ENCODE measurements around the gene HOXB5.

The HOXB5 gene

DNA sequence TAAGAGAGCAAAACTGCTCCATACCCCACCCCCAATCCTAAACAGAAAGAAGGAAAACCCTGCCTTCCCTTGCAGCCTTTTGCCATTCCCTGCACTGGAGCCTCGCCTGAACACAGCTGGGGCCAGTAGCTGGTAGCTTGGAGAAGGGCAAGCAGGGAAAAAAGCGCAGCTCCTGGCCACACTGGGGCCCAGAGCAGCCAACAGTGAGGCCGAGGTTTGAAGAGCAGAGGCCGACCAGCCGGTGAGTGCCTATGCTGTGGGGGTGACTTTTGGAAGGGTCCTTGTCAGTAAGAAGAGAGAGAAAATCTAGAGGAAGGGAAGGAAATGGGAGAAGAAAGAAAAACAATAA is 35.8 kb upstream of the HOXB5 start:
- no peak for DNase-seq

DNA sequence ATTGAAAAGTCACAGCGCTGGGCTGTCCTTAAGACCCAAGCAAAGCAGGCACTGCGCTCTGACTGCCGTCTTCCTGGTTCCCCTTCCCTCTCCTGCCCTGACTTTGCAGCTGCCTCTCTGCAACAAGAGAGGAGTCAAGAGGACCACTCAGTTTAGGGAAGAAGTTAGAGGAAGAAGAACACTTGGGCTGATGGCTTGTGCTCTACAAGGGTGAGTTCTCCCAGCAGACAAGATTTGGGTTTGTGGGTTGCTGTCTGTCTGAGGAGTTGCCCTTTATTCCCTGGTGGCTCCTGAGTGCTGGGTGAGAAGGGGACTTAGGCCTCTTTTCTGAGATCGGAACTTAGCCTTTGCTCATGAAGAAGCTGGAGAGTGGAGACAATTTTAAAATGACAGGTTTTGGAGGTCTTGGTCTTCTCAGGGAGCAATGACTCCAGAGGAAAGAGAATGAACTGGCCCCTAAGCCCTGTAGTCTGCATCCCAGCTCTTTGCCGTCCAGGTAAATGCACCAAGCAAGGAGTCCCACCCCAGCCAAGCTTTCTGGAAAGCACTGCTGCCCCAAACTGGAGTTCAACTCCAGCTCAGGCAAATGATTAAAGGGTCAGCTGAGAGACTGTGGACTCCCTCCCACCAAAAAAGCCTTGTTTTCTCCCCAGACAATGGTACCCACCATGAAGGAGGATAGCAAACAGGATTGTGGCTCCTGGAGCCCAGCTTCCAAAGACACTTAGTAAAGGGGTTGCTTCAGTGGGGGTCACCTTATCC is 35.3 kb upstream of the HOXB5 start:
- DNase-seq = no peak

DNA sequence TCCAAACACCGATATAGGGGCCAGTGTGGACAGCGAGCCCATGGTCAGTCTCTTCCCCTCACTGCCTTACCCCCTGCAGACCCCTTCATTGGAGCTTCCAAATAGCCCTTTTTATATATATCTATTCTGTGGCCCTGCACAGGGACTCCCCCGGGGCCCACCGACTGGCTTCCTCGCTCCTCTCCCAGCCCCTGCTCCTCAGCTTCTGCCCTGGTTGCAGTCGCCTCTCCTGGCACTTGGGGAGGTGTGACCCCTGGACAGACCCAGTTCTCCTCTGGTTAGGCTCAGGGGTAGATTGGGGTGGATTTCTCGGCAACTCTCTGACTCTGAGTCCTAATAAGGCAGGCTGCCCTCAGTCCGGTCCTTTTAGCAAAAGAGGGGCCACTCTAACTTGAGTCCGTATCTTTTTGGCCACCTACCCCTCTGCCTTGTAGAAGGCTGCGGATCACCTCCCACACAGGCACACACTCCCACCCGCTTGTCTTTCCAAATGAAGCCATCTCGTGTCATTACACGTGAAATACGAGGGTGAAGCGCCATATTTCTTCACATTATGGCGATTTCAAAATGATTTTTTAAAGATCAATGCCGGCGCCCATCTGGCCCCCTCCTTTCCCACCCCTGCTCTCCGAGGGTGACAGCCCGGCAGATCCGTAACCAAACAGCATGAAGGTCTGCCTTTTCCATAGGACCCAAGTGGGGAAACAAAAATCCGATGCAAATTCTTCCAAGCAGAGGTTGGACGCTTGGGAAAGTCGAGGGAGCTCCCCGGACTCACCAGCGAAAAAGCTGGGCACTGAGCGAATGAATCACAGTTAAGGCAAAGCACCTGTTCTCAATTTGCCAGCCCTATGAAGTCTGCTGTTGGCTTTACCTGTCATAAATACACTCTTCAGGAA is 34.3 kb upstream of the HOXB5 start:
- no peak for DNase-seq

DNA sequence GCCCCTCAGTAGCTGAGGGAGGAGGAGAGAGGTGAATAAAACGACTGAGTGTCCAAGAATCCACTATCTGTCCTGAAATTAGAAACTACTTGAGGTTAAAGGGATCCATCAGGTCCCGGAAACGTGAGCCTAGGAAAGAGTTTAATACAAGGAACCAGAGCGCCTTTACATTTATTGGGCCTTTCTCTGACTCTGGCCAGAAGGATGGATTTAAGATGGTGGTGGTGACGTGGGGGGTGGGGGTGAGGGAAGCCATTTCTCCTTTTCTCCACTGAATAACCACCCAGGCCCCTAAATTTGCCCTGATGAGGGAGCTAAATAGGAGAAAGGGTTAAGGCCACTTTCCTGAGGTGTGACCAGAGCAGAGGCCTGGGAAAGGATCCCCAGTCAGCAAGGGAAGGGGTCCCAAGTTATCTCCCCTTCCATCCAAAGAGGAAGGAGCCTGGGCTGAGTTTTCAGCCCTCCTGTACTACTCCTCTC is 33.6 kb upstream of the HOXB5 start:
- no peak for DNase-seq

DNA sequence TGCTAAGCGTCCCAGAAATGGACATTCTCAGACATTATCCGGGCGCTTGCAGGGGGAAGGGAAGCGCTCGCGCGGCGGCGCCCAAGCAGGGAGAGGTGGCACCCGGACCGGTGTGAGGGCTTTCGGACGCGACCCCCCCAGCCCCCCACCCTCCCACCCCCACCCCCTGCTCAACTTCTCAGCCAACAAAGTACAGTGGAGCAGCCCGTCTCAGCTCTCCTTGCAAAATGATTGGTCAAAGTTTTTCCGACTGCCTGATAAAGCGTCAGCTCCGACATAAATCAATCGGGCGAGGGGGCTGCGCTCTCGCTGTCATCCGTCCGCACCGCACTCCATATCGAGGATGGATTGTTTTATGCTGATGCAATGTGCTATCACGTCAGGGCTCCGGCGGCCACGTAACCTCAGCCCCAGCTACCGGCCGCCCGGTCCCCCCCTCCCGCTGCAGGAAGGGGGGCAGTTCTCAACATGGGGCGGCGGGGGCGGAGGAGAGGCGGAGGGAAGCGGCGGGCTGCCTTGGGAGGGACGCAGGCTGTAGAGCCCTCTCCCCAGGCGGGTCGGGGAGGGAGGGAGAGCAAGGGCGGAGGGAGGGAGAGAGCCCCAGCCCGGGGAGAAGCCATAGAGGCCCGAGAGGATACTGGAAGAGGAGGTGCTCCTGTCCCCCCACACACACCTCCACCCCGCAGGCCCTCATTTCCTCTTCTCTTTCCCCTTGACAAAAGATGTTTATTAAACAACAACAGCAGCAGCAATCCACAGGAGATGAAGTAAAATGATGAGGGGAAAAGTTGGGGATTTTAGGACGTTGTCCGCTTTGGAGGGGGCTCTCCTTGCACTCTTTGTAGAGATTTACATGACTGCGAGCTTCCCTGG is 32.9 kb upstream of the HOXB5 start, which contains the start of gene HOXB9:
HOXB9 (minus strand) TSS at position 114 of the 873 bp plus-strand sequence; CDS start at position 25, 89 bp downstream.
- no peak for DNase-seq

DNA sequence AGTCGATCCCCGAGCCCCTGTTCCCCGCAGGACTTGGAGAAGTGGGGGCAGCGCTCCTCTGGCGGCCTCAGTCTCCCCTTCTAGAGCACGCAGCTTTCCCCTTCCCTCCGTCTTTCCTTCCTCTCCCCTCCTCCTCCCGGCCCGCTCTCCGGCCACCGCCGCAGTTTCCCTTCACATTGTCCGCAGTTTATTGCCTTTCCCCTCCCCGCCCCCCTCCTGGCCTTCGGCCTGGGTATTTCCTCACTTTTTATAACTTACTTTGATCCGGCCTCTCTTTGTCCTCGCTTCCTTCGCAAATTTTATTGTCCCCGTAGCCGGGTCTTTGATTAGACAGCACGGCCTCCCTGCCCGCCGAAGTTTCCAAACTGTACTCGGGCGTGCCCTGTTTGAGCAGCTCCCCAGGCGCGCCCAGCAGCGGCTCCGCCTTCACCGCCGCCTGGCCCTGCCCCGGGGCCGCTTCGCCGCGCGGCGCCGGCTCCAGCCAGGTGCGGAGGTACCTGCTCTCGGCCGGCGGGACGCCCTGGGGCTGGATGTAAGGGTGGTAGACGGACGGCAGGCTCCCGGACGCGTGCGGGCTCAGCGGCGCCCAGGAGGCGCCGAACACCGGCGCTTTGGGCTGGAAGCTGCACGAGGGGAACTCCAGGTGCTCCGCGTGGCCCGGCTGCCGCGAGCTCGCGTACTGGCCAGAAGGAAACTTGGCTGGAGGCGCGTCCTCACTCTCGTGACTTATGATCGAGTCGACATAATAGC is 32.1 kb upstream of the HOXB5 start:
- DNase-seq = no peak

DNA sequence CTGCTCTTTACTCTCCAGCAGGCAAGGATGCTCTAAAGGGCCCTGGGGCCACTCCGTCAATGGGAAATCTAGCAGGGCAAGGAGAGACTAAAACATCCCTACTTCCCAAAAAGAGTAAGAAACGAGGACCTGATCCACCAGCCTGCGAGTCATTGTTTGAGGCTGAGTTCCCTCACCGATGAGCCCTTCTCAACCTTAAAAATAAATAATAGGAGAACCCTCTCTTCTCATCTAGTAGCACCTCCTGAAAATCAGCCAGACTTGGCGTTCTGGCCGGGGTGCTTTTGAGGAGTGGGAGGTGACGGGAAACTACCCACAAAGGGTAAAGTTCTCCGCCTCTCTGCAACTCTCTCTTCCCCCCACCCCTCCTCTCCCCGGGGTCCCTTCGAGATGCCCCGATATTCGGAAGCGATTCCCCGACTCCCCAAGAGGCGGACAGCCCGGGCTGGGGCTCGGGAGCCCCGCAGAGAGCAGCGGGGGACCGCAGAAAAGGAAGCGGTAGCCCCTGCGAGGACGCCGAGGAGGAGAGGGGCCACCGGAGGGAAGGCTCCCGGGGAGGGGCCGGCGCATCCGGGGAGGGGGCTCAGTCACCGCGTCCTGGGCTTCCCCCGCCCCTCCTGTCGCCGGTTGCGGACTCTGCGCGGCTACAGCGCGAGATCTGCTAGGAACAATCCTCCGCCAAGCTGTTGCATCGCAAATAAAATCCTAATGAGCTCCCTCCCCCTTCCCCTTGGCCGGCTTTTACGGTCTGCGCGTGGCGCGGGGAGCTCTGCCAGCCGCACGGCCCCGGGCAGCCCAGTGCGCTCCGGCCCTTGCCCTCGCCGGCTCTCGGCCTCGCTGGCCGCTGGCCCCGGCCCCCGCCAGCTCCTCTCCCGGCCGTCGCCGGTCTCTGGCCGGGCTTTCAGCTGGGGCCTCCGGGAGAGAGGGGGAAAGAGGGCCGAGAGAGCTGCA is 31.2 kb upstream of the HOXB5 start:
- no peak for DNase-seq

DNA sequence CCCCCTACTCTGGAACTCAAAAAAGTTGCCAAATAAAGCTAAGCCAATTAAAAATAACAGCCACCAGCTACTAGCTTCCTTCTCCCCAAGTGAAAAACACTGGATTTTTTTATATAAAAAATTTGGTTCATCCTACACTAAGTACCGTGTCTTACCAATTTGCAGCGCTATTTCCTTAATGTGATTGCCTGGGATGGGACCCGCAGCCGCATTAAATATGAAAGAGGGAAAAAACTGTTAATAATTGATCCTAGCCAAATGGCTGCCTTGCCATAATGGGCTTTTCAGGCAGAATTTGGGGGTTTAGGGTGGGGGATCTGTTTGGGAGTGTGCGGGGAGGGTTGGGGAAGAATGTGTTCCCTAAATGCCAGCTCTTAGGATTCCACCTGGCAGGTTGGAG is 30.5 kb upstream of the HOXB5 start:
- no peak for DNase-seq

DNA sequence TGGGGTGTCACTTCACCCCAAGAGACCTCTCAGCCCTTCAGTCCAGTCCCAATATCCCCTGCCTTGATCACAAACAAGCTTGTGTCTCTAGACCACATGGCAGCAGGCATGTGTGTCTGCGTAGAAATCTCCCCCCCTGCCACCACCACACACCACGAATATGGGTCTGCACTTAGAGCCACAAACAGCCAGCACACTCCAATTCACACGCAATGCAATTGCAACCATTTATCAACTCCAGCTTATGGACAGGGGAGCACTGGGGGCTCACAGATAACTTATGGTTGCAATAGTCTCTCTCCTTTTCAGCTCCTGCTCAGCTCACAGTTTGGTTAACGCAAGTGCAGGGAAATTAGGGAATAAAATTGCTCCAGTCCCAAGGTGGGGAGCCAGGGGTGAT is 30.0 kb upstream of the HOXB5 start:
- DNase-seq = no peak

DNA sequence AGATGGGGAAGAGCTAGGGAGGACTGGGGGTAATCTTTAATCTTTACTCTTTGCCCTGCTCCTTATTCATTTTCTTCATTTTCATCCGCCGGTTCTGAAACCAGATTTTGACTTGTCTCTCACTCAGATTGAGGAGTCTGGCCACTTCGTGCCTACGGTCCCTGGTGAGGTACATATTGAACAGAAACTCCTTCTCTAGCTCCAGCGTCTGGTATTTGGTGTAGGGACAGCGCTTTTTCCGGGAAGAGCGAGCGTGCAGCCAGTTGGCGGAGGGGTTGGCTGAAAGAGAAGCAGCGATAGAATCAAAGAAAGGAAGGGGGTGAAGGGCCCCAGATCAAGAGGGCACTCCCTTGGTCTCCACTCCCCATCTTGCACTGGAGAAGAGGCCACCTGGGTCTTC is 29.3 kb upstream of the HOXB5 start:
- no peak for DNase-seq

DNA sequence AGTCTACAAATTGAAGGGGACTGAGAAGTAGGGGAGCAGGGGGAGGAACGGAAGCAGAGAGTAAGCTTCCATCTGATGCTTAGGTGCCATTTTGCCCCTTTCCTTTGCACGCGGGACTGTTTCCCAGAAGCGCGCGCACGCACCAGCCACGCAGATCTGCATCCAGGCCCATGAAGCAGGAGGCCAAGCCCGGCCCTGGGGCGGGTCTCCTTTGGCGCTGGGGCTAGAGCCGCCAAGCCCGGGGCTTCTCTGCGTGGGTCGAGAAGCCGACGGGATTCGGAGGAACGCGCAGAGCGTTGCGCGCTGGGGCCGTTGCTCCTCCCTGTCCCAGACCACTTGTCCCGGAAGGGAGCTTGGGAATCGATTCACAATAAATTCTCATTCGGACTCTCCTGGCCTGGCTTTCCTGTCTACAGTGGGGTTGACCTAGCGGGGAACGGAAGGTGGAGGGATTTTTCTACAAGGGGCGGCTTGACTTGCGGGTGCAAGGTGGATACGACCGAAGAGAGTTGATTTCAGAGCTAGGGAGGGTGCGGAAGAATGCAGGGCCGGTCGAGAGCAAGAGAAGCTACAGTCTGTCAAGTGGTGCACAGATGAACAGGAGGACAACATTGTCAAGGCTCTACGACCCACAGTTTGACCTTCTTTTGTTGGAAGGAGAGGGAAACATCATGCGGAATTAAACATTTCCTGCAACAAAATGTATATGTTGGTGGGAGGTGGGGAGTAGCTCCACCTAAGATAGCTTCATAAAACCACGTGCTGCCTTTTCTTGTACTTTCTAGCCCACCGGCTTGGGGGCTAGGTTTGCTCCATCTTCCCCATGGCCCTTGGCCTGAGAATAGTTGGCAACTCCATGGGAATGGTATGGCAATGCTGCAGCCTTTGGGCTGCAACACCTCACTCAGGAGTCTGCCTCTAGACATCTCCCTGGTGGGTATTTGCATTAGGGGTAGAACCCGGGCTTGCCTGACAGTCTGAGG is 28.1 kb upstream of the HOXB5 start:
- no peak for DNase-seq

DNA sequence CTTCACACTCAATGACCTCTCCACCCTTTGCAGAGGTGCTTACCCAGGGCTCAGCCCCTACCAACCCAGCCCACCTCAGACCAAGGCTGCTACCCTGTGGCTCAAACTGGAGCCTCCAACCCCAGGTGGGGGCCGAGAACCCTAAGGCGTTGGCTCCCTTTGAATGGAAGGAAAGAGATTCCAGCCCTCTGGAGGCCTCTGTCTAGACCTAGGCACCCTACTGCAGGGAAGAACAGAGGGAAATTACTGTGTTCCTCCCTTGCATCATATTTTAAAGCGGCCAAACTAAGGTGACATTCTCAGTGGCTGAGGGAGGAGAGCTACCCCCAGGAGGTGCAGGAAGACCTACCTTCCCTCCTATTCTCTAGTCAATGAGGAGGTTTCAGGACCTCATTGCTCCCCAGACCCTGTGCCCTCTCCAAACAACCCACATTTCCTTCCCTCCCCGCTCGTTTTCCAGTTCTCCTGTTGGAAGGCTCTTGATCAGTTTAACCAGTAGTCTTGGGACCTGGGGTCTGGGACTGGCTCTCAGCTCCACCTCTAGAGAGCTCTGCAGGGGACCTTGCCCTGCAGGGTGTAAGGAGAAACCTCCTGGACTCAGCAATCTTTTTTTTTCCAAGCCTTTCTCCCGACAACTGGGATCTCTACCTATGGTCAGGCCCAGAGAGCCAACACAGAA is 27.0 kb upstream of the HOXB5 start:
- no peak for DNase-seq

DNA sequence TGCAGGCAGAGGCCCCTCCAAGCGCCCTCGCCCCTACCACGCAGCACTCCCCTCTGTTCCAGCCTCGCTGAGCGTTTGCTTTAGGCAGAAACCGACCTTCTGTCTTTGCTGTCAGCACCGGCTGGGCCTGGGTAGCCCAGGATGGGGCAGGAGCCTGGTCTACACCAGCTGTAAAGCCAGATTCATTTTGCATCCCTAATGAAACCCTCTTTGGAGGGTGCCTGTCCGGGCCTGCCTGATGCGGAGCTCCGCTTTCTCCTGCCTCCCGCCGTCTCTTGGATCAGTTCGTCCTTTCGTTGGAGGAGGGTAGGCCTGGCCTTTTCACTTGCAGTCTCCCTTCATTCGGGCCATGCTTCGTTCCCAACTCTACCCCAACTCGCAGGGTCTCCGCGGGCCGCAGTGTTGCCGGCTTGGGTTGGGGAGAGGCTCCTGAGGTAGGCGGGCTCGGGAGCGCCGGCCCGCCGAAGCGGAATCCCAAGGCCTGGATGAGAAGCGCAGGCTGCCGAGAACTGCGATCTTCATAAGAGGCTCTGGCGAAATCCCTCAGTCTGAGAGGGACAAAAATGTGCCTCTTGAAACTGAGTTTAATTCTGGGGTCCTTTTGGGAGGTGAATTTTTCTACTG is 26.4 kb upstream of the HOXB5 start:
- no peak for DNase-seq

DNA sequence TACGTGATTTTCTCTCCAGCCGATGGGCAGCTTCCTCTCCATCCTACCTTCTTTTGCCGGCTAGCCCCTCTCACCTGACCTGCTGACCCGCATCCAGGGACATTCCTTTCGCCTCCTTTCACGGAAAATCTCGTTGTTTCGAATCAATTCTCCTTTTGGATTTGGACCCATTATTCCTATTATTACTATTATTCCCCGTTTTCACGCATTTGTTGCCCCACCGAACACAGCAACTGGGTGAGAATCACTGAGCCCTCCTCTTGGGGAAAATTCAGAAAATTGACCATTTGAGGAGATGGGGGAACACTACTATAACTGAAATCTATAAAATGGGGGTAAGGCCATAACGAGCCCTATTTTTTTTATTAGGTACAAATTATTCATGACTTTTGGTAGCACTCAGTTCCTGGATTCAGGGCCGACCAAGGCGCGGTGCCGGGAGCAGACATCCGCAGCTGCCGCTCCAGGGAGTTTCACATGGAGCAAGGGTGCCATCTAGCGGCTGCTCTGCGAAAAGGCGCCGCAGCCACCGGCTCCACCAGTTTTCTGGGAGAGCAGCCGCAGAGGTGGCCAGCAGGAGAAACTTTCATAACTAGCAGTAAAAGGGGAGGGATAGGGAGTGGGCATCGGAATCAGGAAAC is 24.8 kb upstream of the HOXB5 start:
- peak; percentile 5 to 85 (median 58) for DNase-seq

DNA sequence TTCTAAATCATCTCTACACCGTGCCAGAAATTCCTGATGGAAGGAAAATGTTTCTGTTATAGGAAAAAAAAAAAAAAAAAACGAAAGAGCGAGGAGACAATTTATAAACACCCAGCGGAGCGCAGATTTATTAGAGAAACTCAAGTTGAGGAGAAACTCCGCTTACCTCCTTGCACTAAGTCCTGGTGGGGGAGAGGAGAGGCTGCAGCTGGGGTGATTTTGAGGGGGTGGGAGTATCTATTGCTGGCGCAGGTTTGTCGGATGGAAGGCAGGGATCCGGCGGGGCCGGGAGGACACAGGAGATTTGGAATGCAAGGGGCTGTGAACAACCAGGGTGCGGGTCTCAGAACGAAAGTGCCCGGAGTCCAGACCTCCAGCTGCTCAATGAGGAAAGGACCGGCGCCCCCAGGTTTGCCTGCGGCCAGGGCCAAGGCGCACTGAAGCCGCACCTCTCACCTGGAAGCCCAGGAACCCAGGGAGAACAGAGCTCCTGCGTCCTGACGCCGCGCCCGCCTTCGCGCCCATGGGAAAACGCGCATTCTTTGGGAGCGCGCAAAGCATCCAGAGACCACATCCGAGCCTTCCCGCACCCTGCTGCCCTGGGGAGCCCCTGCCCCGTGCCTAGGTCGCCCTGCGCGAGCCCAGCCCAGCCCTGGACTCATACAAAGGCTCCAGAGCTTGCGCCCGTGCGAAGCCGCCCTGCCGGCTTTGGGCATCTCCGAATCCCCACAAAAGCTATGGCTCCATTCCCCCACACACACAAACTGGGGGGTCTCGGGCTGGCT is 24.1 kb upstream of the HOXB5 start:
- DNase-seq = no peak

DNA sequence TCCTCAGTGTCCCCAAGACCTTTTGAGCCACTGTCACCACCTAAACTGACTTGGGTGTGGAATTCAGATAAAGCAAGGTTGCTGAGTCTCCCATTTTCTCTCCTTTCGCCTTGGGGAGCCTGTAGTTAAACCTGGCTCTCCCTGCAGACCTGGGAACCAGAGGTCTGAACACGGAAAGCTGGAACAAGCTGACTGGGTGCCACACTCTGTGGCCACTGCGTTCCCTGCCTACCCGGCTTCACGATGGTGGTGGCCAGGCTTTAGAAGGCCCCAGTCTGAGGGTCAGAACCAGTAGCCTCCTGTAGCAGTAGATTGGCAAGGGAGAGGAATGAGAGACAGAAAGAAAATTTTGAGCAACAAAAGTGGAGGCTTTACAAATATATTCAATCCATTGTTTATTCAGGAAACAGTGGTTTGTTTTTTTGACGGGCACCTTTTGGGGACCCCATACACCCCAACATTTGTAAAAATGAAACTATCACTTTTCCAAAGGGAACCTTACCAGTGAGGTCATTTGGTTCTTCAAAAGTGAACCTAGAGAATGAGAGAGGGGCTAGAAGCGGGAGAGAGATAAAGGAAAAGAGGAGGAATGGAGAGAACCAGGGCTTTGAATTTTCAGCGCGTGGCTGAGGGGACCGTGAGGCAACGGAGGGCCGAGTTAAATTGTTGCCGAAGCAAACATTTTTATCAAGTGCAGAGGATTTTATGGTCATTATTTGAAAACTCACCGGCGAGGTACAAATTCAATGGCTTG is 23.3 kb upstream of the HOXB5 start:
- no peak for DNase-seq

All from C1 segment of cervical spinal cord (tissue), 14 donors.